Measurements from ENCODE around the gene IL19.

- TF ChIP-seq POU2F2 (IDR thresholded peaks at IDR 0.05; ENCODE audit: low read depth, low read length) = no peak
- TF ChIP-seq POLR2A (IDR thresholded peaks at IDR 0.05; ENCODE audit: low read depth, low read length) = no peak
- TF ChIP-seq TAF1 (IDR thresholded peaks at IDR 0.05; ENCODE audit: low read depth, low read length) = no peak
- TF ChIP-seq POLR2AphosphoS5 (IDR thresholded peaks at IDR 0.05; ENCODE audit: low read depth, low read length) = no peak
- TF ChIP-seq SPI1 (IDR thresholded peaks at IDR 0.05; ENCODE audit: low read depth, low read length) = no peak
Observed at GRCh38 chr1:206725109-206725963, 45.2 kb upstream of the IL19 start.
